Breast epithelium (tissue), 3 donors: Measurements from ENCODE around the gene PLCXD1.

ENCODE experiments used
- CTCF ChIP-seq, 3 donors: fragments of 450-650 bp; IDR thresholded peaks; one replicate each; pipeline ENCODE4 v1.5.1; 2016 to 2017; ENCODE audit warnings: antibody characterized with exemption in 3 of 3, mild to moderate bottlenecking in 3 of 3, moderate library complexity in 3 of 3
- POLR2A ChIP-seq: fragments of 450-650 bp; IDR thresholded peaks from one replicate; pipeline ENCODE4 v1.6.1; 2016; ENCODE audit warnings: antibody characterized with exemption, mild to moderate bottlenecking, moderate library complexity
- POLR2AphosphoS5 ChIP-seq, 3 donors: sonication (generic); formaldehyde crosslinking; IDR thresholded peaks; one replicate each; pipeline ENCODE4 v1.6.1; 2017; ENCODE audit warnings: antibody characterized with exemption in 3 of 3

- no peak for TF ChIP-seq CTCF (IDR thresholded peaks at IDR 0.05)
- no peak for TF ChIP-seq POLR2AphosphoS5 (IDR thresholded peaks at IDR 0.05)
- TF ChIP-seq POLR2A = no peak
Measured at GRCh38 chrX:327660-328126, 46.5 kb downstream of the PLCXD1 start.
